Ovary (tissue), 9 donors: ENCODE measurements around the gene CLDN11. TPM values are rescaled to one million over a fixed set of nuclear protein-coding genes. Genes with fewer than 3 reads are reported as not detected.

ENCODE experiments used
- DNase-seq, 5 donors: peaks; one replicate each; pipeline ENCODE4 v3.0.0-alpha.2; 2019 to 2020
- H3K27ac ChIP-seq, 2 donors: fragments of 200-600 bp; one replicate each; pipeline versions ENCODE4 v1.5.1 to v1.8.0; 2019 to 2022
- H3K27me3 ChIP-seq: fragments of 200-600 bp; one replicate; pipeline ENCODE4 v1.8.0; 2022
- H3K36me3 ChIP-seq: fragments of 200-600 bp; sonication (generic); one replicate; pipeline ENCODE4 v1.5.1; 2019
- H3K4me1 ChIP-seq: one replicate; pipeline ENCODE4 v1.8.1; 2013; ENCODE audit warnings: mild to moderate bottlenecking, moderate library complexity; ENCODE audit not compliant: insufficient read depth
- H3K4me3 ChIP-seq: fragments of 200-600 bp; sonication (generic); one replicate; pipeline ENCODE4 v1.5.1; 2017
- H3K9me3 ChIP-seq, 2 donors: fragments of 200-600 bp in 1 of 2; sonication (generic) in 1 of 2; one replicate each; pipeline versions ENCODE4 v1.5.1 to v1.8.1; 2013 to 2019; ENCODE audit warnings: mild to moderate bottlenecking in 1 of 2, moderate library complexity in 1 of 2
- CTCF ChIP-seq, 3 donors: fragments of 450-650 bp in 2 of 3; fragments of 200-600 bp in 1 of 3; IDR thresholded peaks; one replicate each; pipeline versions ENCODE4 v1.5.1 to v1.8.0; 2016 to 2022; ENCODE audit warnings: antibody characterized with exemption in 3 of 3, mild to moderate bottlenecking in 1 of 3
- EP300 ChIP-seq: sonication (generic); formaldehyde crosslinking; IDR thresholded peaks from one replicate; pipeline ENCODE4 v1.6.1; 2017; ENCODE audit warnings: antibody characterized with exemption
- POLR2A ChIP-seq: fragments of 450-650 bp; IDR thresholded peaks from one replicate; pipeline ENCODE4 v1.6.1; 2017; ENCODE audit warnings: antibody characterized with exemption, mild to moderate bottlenecking, moderate library complexity
- WGBS, 3 donors: extraction: QIAGEN DNeasy Blood & Tissue Kit in 1 of 3; methylation state at CpG; one replicate each; pipeline versions ENCODE4 v1.1.5 to v1.1.7; 2013 to 2017; 5-methylcytosine and 5-hydroxymethylcytosine counted together
- intact Hi-C, 4 donors: fragments of 100-400 bp; cut with DNase I; formaldehyde crosslinking; loops; one replicate each; pipeline versions ENCODE4 v1.11.0 to v1.15.1; 2022 to 2023
- microRNA-seq, 3 donors: library from miRNA; unstranded; fragments of <30 nt; microRNA quantifications; one replicate each; pipeline versions ENCODE4 to v1.2.0, GENCODE V29; 2019 to 2020
- polyA plus RNA-seq, 2 donors: library from polyadenylated mRNA; stranded (reverse); fragments of 200-250 nt in 1 of 2; fragments of 350-450 nt in 1 of 2; fragmentation: Illumina TruSeq in 1 of 2; extraction: RNeasy Lipid Tissue Mini Kit (QIAGEN cat#74804) in 1 of 2; gene quantifications; one replicate each; pipeline ENCODE4 v1.2.3, GENCODE V29; 2013 to 2014
- total RNA-seq, 7 donors: library from RNA; depleted of rRNA in 2 of 7; stranded (reverse); fragments of >200 nt in 2 of 7; fragmentation: NEBNext Ultra II Directional in 3 of 7; extraction: Animal tissue kit (Norgen Biotek cat#: 25700) in 3 of 7; gene quantifications; one replicate each; pipeline versions ENCODE4 v1.1.0 to v1.2.4, GENCODE V29; 2016 to 2023
- donor health status: DM: no; HTN: no; CAD: no; lungs with moderate emphysema.
- donor health status: DM: no; HTN: no; CAD: no.
- donor health status: Bipolar disorder and iron deficiency.
- donor health status: DM: yes; HTN: yes; CAD: no.
- donor health status: DM: no; HTN: no; CAD: no.
- donor health status: DM: yes; HTN: yes; CAD: no.

CLDN11 gene
- total and polyA plus RNA-seq, 9 donors, result 75.1 to 254 (median 117) TPM

- Histone ChIP-seq H3K27ac (no peak overlapping the region), H3K4me3 (no peak overlapping the region), H3K4me1 (no peaks in the 10 kb centered on the region), H3K36me3 (no peaks in the 10 kb centered on the region), H3K27me3 (no peaks in the 10 kb centered on the region), H3K9me3 (no peaks in the 10 kb centered on the region)
- 86 to 87% (median 86%) methylated on average over 5 of the region's 5 CpGs for WGBS, 3 donors
- intact Hi-C loops, result no loop called here
- no peak for DNase-seq
- no peak for TF ChIP-seq EP300
- no peak for TF ChIP-seq POLR2A
- TF ChIP-seq CTCF (IDR thresholded peaks at IDR 0.05), result no peak
These were observed 65.0 kb downstream of the CLDN11 start for GRCh38 chr3:170483485-170484262.

Small RNA genes within 50 kb of the gene (microRNA-seq; reads per million reads assigned to microRNA genes)
- 0 to 0.18 (median 0) reads per million in 3 donors for gene MIR6828

Other genes with a start within 250 kb of the CLDN11 start
- 100 to 1,000 TPM in 1 of 7 donors, 10 to 100 TPM in 6; 43.3 to 121 (median 91.3) TPM for gene PHC3, start 237.1 kb upstream of the CLDN11 start, total RNA-seq
- gene PHC3, start 237.1 kb upstream of the CLDN11 start, polyA plus RNA-seq, result 10 to 100 TPM in 1 of 2 donors, 1 to 10 TPM in 1; 9.9 to 37.8 TPM
- 10 to 100 TPM; 33.2 to 62.4 (median 42.3) TPM for gene PRKCI, start 196.4 kb upstream of the CLDN11 start, total RNA-seq
- 10 to 100 TPM; 15.5 TPM for gene PRKCI, start 196.4 kb upstream of the CLDN11 start, polyA plus RNA-seq
- 10 to 100 TPM; 39.3 to 57.8 (median 50.3) TPM for gene SKIL, start 61.2 kb upstream of the CLDN11 start, total RNA-seq
- 10 to 100 TPM in 1 of 2 donors, 1 to 10 TPM in 1; 8.2 to 10.8 TPM for gene SKIL, start 61.2 kb upstream of the CLDN11 start, polyA plus RNA-seq
- gene SLC7A14, start 167.2 kb downstream of the CLDN11 start, total RNA-seq, result under 1 TPM in 5 of 7 donors, not detected in 2; under 0.01 to 0.20 (median 0.03) TPM
- gene SLC7A14, start 167.2 kb downstream of the CLDN11 start, polyA plus RNA-seq, result under 1 TPM; 0.03 to 0.07 TPM